ENCODE data around the gene AMPH. TPM values are rescaled to one million over a fixed set of nuclear protein-coding genes. Genes with fewer than 3 reads are reported as not detected.

The AMPH gene
- polyA plus RNA-seq, 1 donor (not counting 4 experiments of a cell fraction or from before 2014, with no cell fraction given), result not detected

DNA sequence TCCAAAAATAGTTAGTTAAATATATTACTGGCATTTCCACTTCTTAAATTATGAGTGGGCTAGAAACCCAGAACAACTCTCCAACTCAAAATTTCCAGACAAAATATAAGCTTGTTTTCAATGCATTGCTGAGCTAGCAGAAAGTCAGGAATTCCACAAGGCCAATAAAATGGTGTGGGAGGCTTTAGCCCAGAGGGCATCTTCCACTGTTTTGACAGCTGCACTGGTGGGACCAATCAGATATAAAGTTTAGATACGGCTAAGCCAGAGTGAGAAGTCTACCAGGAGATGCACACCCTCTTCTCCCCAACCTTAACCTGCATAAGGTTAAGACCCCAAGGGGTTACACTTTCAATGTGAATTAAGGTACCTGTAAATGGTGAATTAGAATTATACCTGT, 76.6 kb downstream of the AMPH start:
- Histone ChIP-seq H3K9me1 (ENCODE audit: control insufficient read depth, extremely low read depth, insufficient read depth, low read length) (no peaks in the 10 kb centered on the region), H3K4me2 (ENCODE audit: control insufficient read depth, extremely low read depth, insufficient read depth, low read depth, low read length) (no peak overlapping the region), H3K27me3 (ENCODE audit: control insufficient read depth, extremely low read depth, insufficient read depth, low read length) (no peaks in the 10 kb centered on the region), H4K20me1 (ENCODE audit: control insufficient read depth, extremely low read depth, insufficient read depth, low read length) (no peaks in the 10 kb centered on the region), H3K4me3 (ENCODE audit: control insufficient read depth in 2 of 3, extremely low read depth in 1 of 3, insufficient read depth in 2 of 3, low read depth in 1 of 3, low read length in 3 of 3) (no peak overlapping the region), H3K27ac (ENCODE audit: control insufficient read depth, insufficient read depth, low read length) (no peak overlapping the region), H3K36me3 (ENCODE audit: control insufficient read depth in 2 of 2, extremely low read depth in 1 of 2, insufficient read depth in 2 of 2, low read length in 2 of 2) (no peaks in the 10 kb centered on the region), H2AFZ (ENCODE audit: control insufficient read depth, low read length) (no peak overlapping the region), H3K4me1 (ENCODE audit: control insufficient read depth, extremely low read depth, insufficient read depth, low read length) (no peaks in the 10 kb centered on the region), H3K9me3 (ENCODE audit: control insufficient read depth, low read depth, low read length) (no peaks in the 10 kb centered on the region), H3K79me2 (ENCODE audit: control insufficient read depth, insufficient read depth, low read length) (no peaks in the 10 kb centered on the region), H3K9ac (ENCODE audit: control insufficient read depth, extremely low read depth, insufficient read depth, low read length) (no peak overlapping the region)
- DNase-seq (ENCODE audit: low read depth, low spot score) (no peak), FAIRE-seq (no peak)
- no peak for TF ChIP-seq EZH2 (IDR thresholded peaks at IDR 0.05; ENCODE audit: low read length)
- no peak for TF ChIP-seq CTCF (optimal IDR thresholded peaks at IDR 0.05 in 1 of 3, IDR thresholded peaks at IDR 0.05 in 1 of 3, conservative IDR thresholded peaks at IDR 0.05 in 1 of 3; ENCODE audit: extremely low read depth in 1 of 3, insufficient read depth in 2 of 3, low read length in 3 of 3)
- dilution Hi-C loops (cut with MboI; ENCODE audit: extremely low pct_ligation_motif_present, low sequenced_read_pairs), result no loop called here

- Histone ChIP-seq H3K9me1 (ENCODE audit: control insufficient read depth, extremely low read depth, insufficient read depth, low read length) (no peaks in the 10 kb centered on the region), H3K36me3 (ENCODE audit: control insufficient read depth in 2 of 2, extremely low read depth in 1 of 2, insufficient read depth in 2 of 2, low read length in 2 of 2) (no peaks in the 10 kb centered on the region), H4K20me1 (ENCODE audit: control insufficient read depth, extremely low read depth, insufficient read depth, low read length) (no peaks in the 10 kb centered on the region), H2AFZ (ENCODE audit: control insufficient read depth, low read length) (no peak overlapping the region), H3K9ac (ENCODE audit: control insufficient read depth, extremely low read depth, insufficient read depth, low read length) (no peak overlapping the region), H3K79me2 (ENCODE audit: control insufficient read depth, insufficient read depth, low read length) (no peaks in the 10 kb centered on the region), H3K4me3 (ENCODE audit: control insufficient read depth in 2 of 3, extremely low read depth in 1 of 3, insufficient read depth in 2 of 3, low read depth in 1 of 3, low read length in 3 of 3) (no peak overlapping the region), H3K9me3 (ENCODE audit: control insufficient read depth, low read depth, low read length) (no peaks in the 10 kb centered on the region), H3K27me3 (ENCODE audit: control insufficient read depth, extremely low read depth, insufficient read depth, low read length) (no peaks in the 10 kb centered on the region), H3K4me2 (ENCODE audit: control insufficient read depth, extremely low read depth, insufficient read depth, low read depth, low read length) (no peak overlapping the region), H3K27ac (ENCODE audit: control insufficient read depth, insufficient read depth, low read length) (no peak overlapping the region), H3K4me1 (ENCODE audit: control insufficient read depth, extremely low read depth, insufficient read depth, low read length) (no peaks in the 10 kb centered on the region)
- FAIRE-seq, result no peak
- dilution Hi-C loops (cut with MboI; ENCODE audit: extremely low pct_ligation_motif_present, low sequenced_read_pairs), result no loop called here
- TF ChIP-seq EZH2 (IDR thresholded peaks at IDR 0.05; ENCODE audit: low read length), result no peak
- TF ChIP-seq CTCF (optimal IDR thresholded peaks at IDR 0.05 in 1 of 3, IDR thresholded peaks at IDR 0.05 in 1 of 3, conservative IDR thresholded peaks at IDR 0.05 in 1 of 3; ENCODE audit: extremely low read depth in 1 of 3, insufficient read depth in 2 of 3, low read length in 3 of 3), result no peak
- no peak for DNase-seq (ENCODE audit: low read depth, low spot score)
Observed at GRCh38 chr7:38550836-38551235, 80.3 kb downstream of the AMPH start.
